Measurements from ENCODE around the gene RAD51B. TPM values are rescaled to one million over a fixed set of nuclear protein-coding genes. Genes with fewer than 3 reads are reported as not detected.

Gene RAD51B
- total RNA-seq, 4 donors from 2014 or later = 6.2 to 39.9 (median 12.9) TPM

- no peaks in the 10 kb centered on the region for H3K27me3 ChIP-seq
- WGBS, 2 donors = 94 to 95% methylated on average over 4 of the region's 4 CpGs
- no peak for TF ChIP-seq POLR2A (IDR thresholded peaks at IDR 0.05)
- no peak for TF ChIP-seq CTCF (IDR thresholded peaks at IDR 0.05)
- no peak overlapping the region for H3K4me3 ChIP-seq
- no peaks in the 10 kb centered on the region for H3K36me3 ChIP-seq
- H3K9me3 ChIP-seq = no peaks in the 10 kb centered on the region
- intact Hi-C loops (cut with DNase I) = no loop called here
- peaks cover 0 to 29% (median 0%) of the 10 kb centered on the region in 3 donors for H3K4me1 ChIP-seq
- DNase-seq = no peak
- H3K27ac ChIP-seq = no peak overlapping the region
Observed at GRCh38 chr14:67996235-67996634, 176.7 kb downstream of the RAD51B start.

GRCh38 chr14:67998834-67999233 is 179.3 kb downstream of the RAD51B start:
- no peak for DNase-seq
- no peaks in the 10 kb centered on the region for H3K27me3 ChIP-seq
- peaks cover 0 to 9% (median 0%) of the 10 kb centered on the region in 3 donors for H3K9me3 ChIP-seq
- intact Hi-C loops (cut with DNase I) = no loop called here
- no peak overlapping the region for H3K4me3 ChIP-seq
- no peak overlapping the region for H3K27ac ChIP-seq
- H3K36me3 ChIP-seq = no peaks in the 10 kb centered on the region
- 87 to 100% methylated on average over 1 of the region's 1 CpG for WGBS, 2 donors
- H3K4me1 ChIP-seq = peaks cover 0 to 28% (median 0%) of the 10 kb centered on the region in 3 donors
- TF ChIP-seq POLR2A (IDR thresholded peaks at IDR 0.05) (no peak), CTCF (IDR thresholded peaks at IDR 0.05) (no peak)

GRCh38 chr14:67999290-67999689 is 179.7 kb downstream of the RAD51B start:
- intact Hi-C loops (cut with DNase I) = no loop called here
- TF ChIP-seq POLR2A (IDR thresholded peaks at IDR 0.05) (no peak), CTCF (IDR thresholded peaks at IDR 0.05) (no peak)
- H3K9me3 ChIP-seq = peaks cover 0 to 9% (median 0%) of the 10 kb centered on the region in 3 donors
- DNase-seq = no peak
- 71 to 86% methylated on average over 1 of the region's 1 CpG for WGBS, 2 donors
- H3K27ac ChIP-seq = no peak overlapping the region
- no peak overlapping the region for H3K4me3 ChIP-seq
- peaks cover 0 to 24% (median 0%) of the 10 kb centered on the region in 3 donors for H3K4me1 ChIP-seq
- no peaks in the 10 kb centered on the region for H3K36me3 ChIP-seq
- H3K27me3 ChIP-seq = no peaks in the 10 kb centered on the region

- WGBS, 2 donors = 48 to 57% methylated on average over 5 of the region's 5 CpGs
- H3K9me3 ChIP-seq = peaks cover 0 to 9% (median 0%) of the 10 kb centered on the region in 3 donors
- TF ChIP-seq POLR2A (IDR thresholded peaks at IDR 0.05) (no peak), CTCF (IDR thresholded peaks at IDR 0.05) (no peak)
- H3K27ac ChIP-seq = peak overlapping the region in 1 of 4 donors; percentile 6
- intact Hi-C loops (cut with DNase I) = no loop called here
- H3K27me3 ChIP-seq = no peaks in the 10 kb centered on the region
- peaks cover 0 to 19% (median 0%) of the 10 kb centered on the region in 3 donors for H3K4me1 ChIP-seq
- H3K4me3 ChIP-seq = no peak overlapping the region
- H3K36me3 ChIP-seq = no peaks in the 10 kb centered on the region
- DNase-seq = no peak
Observed at GRCh38 chr14:67999705-68000384, 180.3 kb downstream of the RAD51B start.

GRCh38 chr14:68000511-68000910 is 180.9 kb downstream of the RAD51B start:
- TF ChIP-seq POLR2A (IDR thresholded peaks at IDR 0.05) = no peak
- H3K27ac ChIP-seq = peak overlapping the region in 1 of 4 donors; percentile 6
- H3K9me3 ChIP-seq = peaks cover 0 to 9% (median 0%) of the 10 kb centered on the region in 3 donors
- no peaks in the 10 kb centered on the region for H3K27me3 ChIP-seq
- H3K4me1 ChIP-seq = peaks cover 0 to 19% (median 0%) of the 10 kb centered on the region in 3 donors
- no peak overlapping the region for H3K4me3 ChIP-seq
- DNase-seq = no peak
- H3K36me3 ChIP-seq = no peaks in the 10 kb centered on the region
- intact Hi-C loops (cut with DNase I) = no loop called here
- WGBS, 2 donors = 63 to 79% methylated on average over 1 of the region's 1 CpG
